ENCODE data around the gene PYGB. TPM values are rescaled to one million over a fixed set of nuclear protein-coding genes. Genes with fewer than 3 reads are reported as not detected.

Gene PYGB
- polyA plus RNA-seq, 1 donor = 24.4 TPM

- no peak for DNase-seq (ENCODE audit: low read depth)
These were observed 34.9 kb downstream of the PYGB start for GRCh38 chr20:25282796-25283195.

GRCh38 chr20:25283221-25283951 is 35.5 kb downstream of the PYGB start:
- DNase-seq (ENCODE audit: low read depth) = no peak

- DNase-seq (ENCODE audit: low read depth) = no peak
These were observed 36.3 kb downstream of the PYGB start for GRCh38 chr20:25284131-25284601.

GRCh38 chr20:25285091-25285647 is 37.3 kb downstream of the PYGB start:
- DNase-seq (ENCODE audit: low read depth) = no peak

- DNase-seq (ENCODE audit: low read depth) = no peak
These were observed 38.2 kb downstream of the PYGB start for GRCh38 chr20:25285856-25286798.

- DNase-seq (ENCODE audit: low read depth) = no peak
These were observed 39.0 kb downstream of the PYGB start for GRCh38 chr20:25286917-25287316.

- DNase-seq (ENCODE audit: low read depth) = no peak
These were observed 39.9 kb downstream of the PYGB start for GRCh38 chr20:25287631-25288290.

GRCh38 chr20:25288291-25289181 is 40.7 kb downstream of the PYGB start:
- no peak for DNase-seq (ENCODE audit: low read depth)

- no peak for DNase-seq (ENCODE audit: low read depth)
These were observed 42.2 kb downstream of the PYGB start for GRCh38 chr20:25289886-25290597.

- DNase-seq (ENCODE audit: low read depth) = no peak
These were observed 43.0 kb downstream of the PYGB start for GRCh38 chr20:25290646-25291431.

- DNase-seq (ENCODE audit: low read depth) = no peak
These were observed 43.7 kb downstream of the PYGB start for GRCh38 chr20:25291432-25292133.

GRCh38 chr20:25292176-25292891 is 44.4 kb downstream of the PYGB start:
- no peak for DNase-seq (ENCODE audit: low read depth)

- no peak for DNase-seq (ENCODE audit: low read depth)
These were observed 45.6 kb downstream of the PYGB start for GRCh38 chr20:25293507-25293906.

- DNase-seq (ENCODE audit: low read depth) = no peak
These were observed 46.1 kb downstream of the PYGB start for GRCh38 chr20:25293910-25294458.

- no peak for DNase-seq (ENCODE audit: low read depth)
These were observed 46.8 kb downstream of the PYGB start for GRCh38 chr20:25294459-25295385.

GRCh38 chr20:25295386-25296093 is 47.7 kb downstream of the PYGB start:
- no peak for DNase-seq (ENCODE audit: low read depth)

Measured in forelimb muscle (tissue), 1 donor.